Mononuclear cell (primary cell): Measurements from ENCODE around the gene SH2D3C. TPM values are rescaled to one million over a fixed set of nuclear protein-coding genes. Genes with fewer than 3 reads are reported as not detected.

Source experiments
- total RNA-seq: library from RNA; depleted of rRNA; stranded (reverse); fragments of >200 nt; gene quantifications from one replicate; pipeline ENCODE4 v1.2.3, GENCODE V29; 2012

Gene SH2D3C
- total RNA-seq, 1 donor, result 12.6 TPM

Other genes starting within 250 kb of the SH2D3C start
- 2.0 TPM for gene STXBP1, start 166.4 kb downstream of the SH2D3C start, total RNA-seq
- gene CFAP157, start 71.7 kb downstream of the SH2D3C start, total RNA-seq, result not detected
- 1.7 TPM for gene PTRH1, start 63.0 kb downstream of the SH2D3C start, total RNA-seq
- gene TTC16, start 62.6 kb downstream of the SH2D3C start, total RNA-seq, result 1.9 TPM
- gene TOR2A, start 43.4 kb downstream of the SH2D3C start, total RNA-seq, result 13.4 TPM
- 77.8 TPM for gene CDK9, start 7.4 kb upstream of the SH2D3C start, total RNA-seq
- 44.4 TPM for gene FPGS, start 24.2 kb upstream of the SH2D3C start, total RNA-seq
- gene ENG, start 76.0 kb upstream of the SH2D3C start, total RNA-seq, result 3.8 TPM
- 3.7 TPM for gene AK1, start 99.0 kb upstream of the SH2D3C start, total RNA-seq
- gene ST6GALNAC6, start 120.9 kb upstream of the SH2D3C start, total RNA-seq, result 35.8 TPM
- gene ST6GALNAC4, start 138.4 kb upstream of the SH2D3C start, total RNA-seq, result 22.7 TPM
- gene PIP5KL1, start 152.1 kb upstream of the SH2D3C start, total RNA-seq, result 0.42 TPM
- gene DPM2, start 159.2 kb upstream of the SH2D3C start, total RNA-seq, result 12.7 TPM
- gene EEIG1, start 202.3 kb upstream of the SH2D3C start, total RNA-seq, result 49.1 TPM